ENCODE results near the gene ROPN1. TPM values are rescaled to one million over a fixed set of nuclear protein-coding genes. Genes with fewer than 3 reads are reported as not detected.

The ROPN1 gene
- total and polyA plus RNA-seq, 2 of the 13 experiments (the other 11 are each of a cell fraction or from before 2014, with no cell fraction given), result not detected

- TF ChIP-seq GMEB1 (CRISPR knock-in tag; IDR thresholded peaks at IDR 0.05; ENCODE audit: borderline replicate concordance) (peak; percentile 53; the same call in 1 of the 2 replicates), ZBTB40 (IDR thresholded peaks at IDR 0.05) (peak; percentile 47; the same call in 1 of the 2 replicates), ZBTB40 (CRISPR knock-in tag; IDR thresholded peaks at IDR 0.05) (0 out of 2 replicates have a peak, but pooled peaks have one; percentile 30), ASH2L (IDR thresholded peaks at IDR 0.05; ENCODE audit: insufficient read length, low read depth, low read length) (peak; percentile 69), PTBP1 (IDR thresholded peaks at IDR 0.05; ENCODE audit: low read depth, low read length, poor library complexity, severe bottlenecking) (peak; percentile 72), FOXP4 (CRISPR knock-in tag; IDR thresholded peaks at IDR 0.05) (no peak), PATZ1 (CRISPR knock-in tag; IDR thresholded peaks at IDR 0.05) (peak; percentile 42; the same call in 1 of the 2 replicates), ZNF614 (CRISPR knock-in tag; IDR thresholded peaks at IDR 0.05; ENCODE audit: borderline replicate concordance) (0 out of 2 replicates have a peak, but pooled peaks have one; percentile 44), TARDBP (CRISPR knock-in tag; IDR thresholded peaks at IDR 0.05) (peak; percentile 17; the same call in 1 of the 2 replicates), SALL1 (CRISPR knock-in tag; IDR thresholded peaks at IDR 0.05) (peak; percentile 85), E2F1 (CRISPR knock-in tag; IDR thresholded peaks at IDR 0.05) (peak; percentile 87)
Measured at GRCh38 chr3:123960781-123961507, 31.0 kb downstream of the ROPN1 start, which contains the start of gene CCDC14 (continued).

All from HepG2 (cell line).